ENCODE measurements around the gene PMFBP1. TPM values are rescaled to one million over a fixed set of nuclear protein-coding genes. Genes with fewer than 3 reads are reported as not detected.

PMFBP1 gene
- total and polyA plus RNA-seq, 3 experiments from 2014 or later = 0.09 to 0.15 (median 0.13) TPM

DNA sequence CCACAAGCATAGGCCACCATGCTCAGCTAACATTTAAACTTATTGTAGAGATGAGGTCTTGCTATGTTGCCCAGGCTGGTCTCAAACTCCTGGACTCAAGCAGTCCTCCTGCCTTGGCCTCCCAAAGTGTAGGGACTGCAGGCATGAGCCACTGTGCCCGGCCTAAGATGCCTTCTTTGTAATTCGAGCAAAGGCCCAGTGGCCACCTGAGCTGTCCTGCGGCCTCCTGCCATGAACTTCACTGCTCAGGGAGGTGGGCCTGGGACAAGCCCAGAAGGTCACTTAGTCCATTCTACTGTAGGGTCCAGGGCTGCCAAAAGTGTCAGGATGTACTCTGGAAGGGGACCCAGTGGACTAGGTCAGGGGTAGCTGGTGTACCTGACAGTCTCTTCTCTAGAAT is 47.8 kb downstream of the PMFBP1 start:
- Mint-ChIP-seq H3K36me3 (no peaks in the 10 kb centered on the region), H3K27me3 (no peaks in the 10 kb centered on the region), H3K9me3 (no peaks in the 10 kb centered on the region), H3K27ac (peak overlapping the region in 2 of 8 donors; percentile 38 to 61), H3K4me1 (peaks cover 0 to 3% (median 0%) of the 10 kb centered on the region in 3 donors), H3K4me3 (peak overlapping the region in 1 of 7 donors; percentile 61)
- H3K9me3 ChIP-seq (ENCODE audit: low read length) = no peaks in the 10 kb centered on the region
- DNase-seq = no peak
- CTCF ChIA-PET = interaction anchor here (0.8 to 2.2 kb wide), 7 partner anchors 9 to 45 kb away, joined by 3 to 9 read pairs (median 6); no protein-coding TSS in a partner anchor
- POLR2A ChIA-PET = no interaction called here
- H3K27me3 ChIP-seq (ENCODE audit: insufficient read depth, low read length, poor library complexity, severe bottlenecking) = no peaks in the 10 kb centered on the region
- no peak overlapping the region for H3K4me3 ChIP-seq (ENCODE audit: low read length)
- no peak overlapping the region for H3K27ac ChIP-seq (ENCODE audit: low read depth, low read length)
- no peaks in the 10 kb centered on the region for H3K36me3 ChIP-seq (ENCODE audit: insufficient read depth, low read length)
- H3K4me1 ChIP-seq (ENCODE audit: insufficient read depth, low read length) = no peaks in the 10 kb centered on the region

DNA sequence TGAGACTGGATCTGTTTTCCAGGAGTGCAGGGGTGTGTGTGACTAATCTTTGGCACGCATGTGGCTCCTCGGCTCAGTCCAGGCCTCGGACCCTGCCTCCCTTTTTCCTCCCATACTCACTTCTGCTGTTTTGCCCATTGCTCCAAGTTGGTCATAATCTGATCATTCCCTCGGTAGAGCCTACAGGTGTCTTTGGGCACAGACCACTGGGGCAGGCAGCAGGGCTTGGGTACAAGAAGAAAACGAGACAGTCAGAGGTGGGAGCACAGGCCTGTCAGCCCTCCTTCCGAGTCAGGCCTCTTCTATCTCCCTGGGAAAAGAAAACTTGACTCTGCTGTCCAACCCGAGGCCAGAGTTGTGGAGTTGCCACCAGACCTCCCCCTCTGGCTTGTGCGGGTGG is 48.5 kb downstream of the PMFBP1 start:
- Mint-ChIP-seq H3K27me3 (no peaks in the 10 kb centered on the region), H3K27ac (peak overlapping the region in 1 of 8 donors; percentile 63), H3K4me3 (no peak overlapping the region), H3K36me3 (no peaks in the 10 kb centered on the region), H3K4me1 (peaks cover 0 to 3% (median 0%) of the 10 kb centered on the region in 3 donors), H3K9me3 (no peaks in the 10 kb centered on the region)
- H3K4me3 ChIP-seq (ENCODE audit: low read length) = no peak overlapping the region
- no peaks in the 10 kb centered on the region for H3K4me1 ChIP-seq (ENCODE audit: insufficient read depth, low read length)
- DNase-seq = no peak
- H3K36me3 ChIP-seq (ENCODE audit: insufficient read depth, low read length) = no peaks in the 10 kb centered on the region
- H3K27me3 ChIP-seq (ENCODE audit: insufficient read depth, low read length, poor library complexity, severe bottlenecking) = no peaks in the 10 kb centered on the region
- ChIA-PET CTCF (interaction anchor here (2.2 kb wide), 1 partner anchor 14 kb away, joined by 9 read pairs; no protein-coding TSS in a partner anchor), POLR2A (no interaction called here)
- no peak overlapping the region for H3K27ac ChIP-seq (ENCODE audit: low read depth, low read length)
- H3K9me3 ChIP-seq (ENCODE audit: low read length) = no peaks in the 10 kb centered on the region

DNA sequence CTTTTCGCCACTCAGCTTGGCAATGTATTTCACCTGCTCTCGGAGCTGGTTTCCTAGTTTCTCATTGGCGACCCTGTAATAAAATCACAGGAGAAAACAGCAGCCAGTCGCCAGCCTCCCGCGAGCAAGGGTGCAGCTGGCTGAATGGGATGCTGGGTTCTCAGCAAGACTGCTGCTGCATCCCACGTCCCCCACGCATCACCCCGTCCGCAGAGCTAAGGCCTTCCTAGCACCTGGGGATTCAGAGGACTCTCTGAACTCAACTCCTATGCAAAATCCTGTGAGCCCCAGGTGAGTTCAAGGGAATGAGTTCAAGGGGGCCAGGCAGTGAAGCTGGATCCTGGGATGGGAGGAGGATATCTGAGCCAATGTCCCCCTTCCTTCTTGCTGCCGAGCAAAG is 49.0 kb downstream of the PMFBP1 start:
- ChIA-PET POLR2A (no interaction called here), CTCF (no interaction called here)
- no peak overlapping the region for H3K27ac ChIP-seq (ENCODE audit: low read depth, low read length)
- H3K4me3 ChIP-seq (ENCODE audit: low read length) = no peak overlapping the region
- no peaks in the 10 kb centered on the region for H3K36me3 ChIP-seq (ENCODE audit: insufficient read depth, low read length)
- no peaks in the 10 kb centered on the region for H3K36me3 Mint-ChIP-seq
- H3K4me1 ChIP-seq (ENCODE audit: insufficient read depth, low read length) = no peaks in the 10 kb centered on the region
- DNase-seq = no peak
- H3K4me1 Mint-ChIP-seq = peaks cover 0 to 3% (median 0%) of the 10 kb centered on the region in 3 donors
- no peaks in the 10 kb centered on the region for H3K27me3 ChIP-seq (ENCODE audit: insufficient read depth, low read length, poor library complexity, severe bottlenecking)
- no peaks in the 10 kb centered on the region for H3K9me3 Mint-ChIP-seq
- no peak overlapping the region for H3K4me3 Mint-ChIP-seq
- H3K27me3 Mint-ChIP-seq = no peaks in the 10 kb centered on the region
- peak overlapping the region in 1 of 8 donors; percentile 60 for H3K27ac Mint-ChIP-seq
- no peaks in the 10 kb centered on the region for H3K9me3 ChIP-seq (ENCODE audit: low read length)

DNA sequence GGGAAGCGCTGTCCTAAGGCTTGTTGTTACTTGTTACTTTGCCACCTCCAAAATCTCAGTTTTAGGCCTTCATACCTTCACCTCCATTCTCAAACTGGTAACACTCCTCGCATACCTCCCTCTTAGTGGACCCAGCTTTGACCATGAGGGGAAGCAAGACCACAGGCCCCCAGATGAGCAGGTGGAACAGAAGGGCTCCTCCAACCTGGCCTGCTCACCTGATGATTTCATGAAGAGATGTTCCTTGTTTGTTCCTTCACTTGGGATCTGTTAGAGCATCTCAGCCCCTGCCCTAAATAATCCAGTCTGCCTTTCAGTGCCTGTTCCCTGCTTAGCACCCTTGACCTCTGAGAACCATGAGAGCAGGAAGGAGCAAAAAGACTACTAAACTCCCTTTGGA is 49.6 kb downstream of the PMFBP1 start:
- ChIA-PET POLR2A (no interaction called here), CTCF (interaction anchor here (0.6 kb wide), 1 partner anchor 1985 kb away, joined by 3 read pairs; no protein-coding TSS in a partner anchor)
- H3K4me1 ChIP-seq (ENCODE audit: insufficient read depth, low read length) = no peaks in the 10 kb centered on the region
- H3K36me3 Mint-ChIP-seq = no peaks in the 10 kb centered on the region
- peak overlapping the region in 3 of 8 donors; percentile 3 to 94 (median 19) for H3K27ac Mint-ChIP-seq
- no peak overlapping the region for H3K4me3 Mint-ChIP-seq
- H3K36me3 ChIP-seq (ENCODE audit: insufficient read depth, low read length) = no peaks in the 10 kb centered on the region
- peaks cover 0 to 3% (median 0%) of the 10 kb centered on the region in 3 donors for H3K4me1 Mint-ChIP-seq
- H3K4me3 ChIP-seq (ENCODE audit: low read length) = no peak overlapping the region
- H3K9me3 Mint-ChIP-seq = no peaks in the 10 kb centered on the region
- DNase-seq = no peak
- no peaks in the 10 kb centered on the region for H3K27me3 ChIP-seq (ENCODE audit: insufficient read depth, low read length, poor library complexity, severe bottlenecking)
- no peak overlapping the region for H3K27ac ChIP-seq (ENCODE audit: low read depth, low read length)
- H3K9me3 ChIP-seq (ENCODE audit: low read length) = no peaks in the 10 kb centered on the region
- no peaks in the 10 kb centered on the region for H3K27me3 Mint-ChIP-seq

DNA sequence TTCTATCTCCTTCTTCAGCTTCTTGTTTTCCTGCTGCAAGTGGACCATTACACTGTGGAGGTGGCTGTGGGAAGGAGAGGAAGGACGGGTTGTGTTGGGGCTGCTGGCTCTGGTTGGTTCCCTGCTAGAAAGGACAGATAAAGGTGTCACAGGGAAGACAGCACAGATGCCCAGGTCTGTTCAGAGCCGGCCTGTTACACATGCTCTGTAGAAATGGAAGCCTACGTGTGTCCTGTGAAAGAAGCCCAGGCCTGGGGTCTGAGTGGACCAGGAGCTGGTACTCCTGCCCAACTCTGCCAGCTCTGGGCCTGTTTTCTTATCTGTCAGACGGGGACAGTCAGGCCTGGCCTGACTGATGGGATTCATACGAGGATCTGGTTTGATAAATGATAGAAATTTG is 51.9 kb downstream of the PMFBP1 start:
- Histone ChIP-seq H3K36me3 (ENCODE audit: insufficient read depth, low read length) (no peaks in the 10 kb centered on the region), H3K9me3 (ENCODE audit: low read length) (no peaks in the 10 kb centered on the region), H3K4me3 (ENCODE audit: low read length) (no peak overlapping the region), H3K27ac (ENCODE audit: low read depth, low read length) (no peak overlapping the region), H3K27me3 (ENCODE audit: insufficient read depth, low read length, poor library complexity, severe bottlenecking) (no peaks in the 10 kb centered on the region), H3K4me1 (ENCODE audit: insufficient read depth, low read length) (no peaks in the 10 kb centered on the region)
- H3K9me3 Mint-ChIP-seq = no peaks in the 10 kb centered on the region
- H3K36me3 Mint-ChIP-seq = no peaks in the 10 kb centered on the region
- peaks cover 0 to 3% (median 0%) of the 10 kb centered on the region in 3 donors for H3K4me1 Mint-ChIP-seq
- POLR2A ChIA-PET = no interaction called here
- DNase-seq = no peak
- H3K27me3 Mint-ChIP-seq = no peaks in the 10 kb centered on the region
- no peak overlapping the region for H3K4me3 Mint-ChIP-seq
- H3K27ac Mint-ChIP-seq = no peak overlapping the region
- CTCF ChIA-PET = no interaction called here

DNA sequence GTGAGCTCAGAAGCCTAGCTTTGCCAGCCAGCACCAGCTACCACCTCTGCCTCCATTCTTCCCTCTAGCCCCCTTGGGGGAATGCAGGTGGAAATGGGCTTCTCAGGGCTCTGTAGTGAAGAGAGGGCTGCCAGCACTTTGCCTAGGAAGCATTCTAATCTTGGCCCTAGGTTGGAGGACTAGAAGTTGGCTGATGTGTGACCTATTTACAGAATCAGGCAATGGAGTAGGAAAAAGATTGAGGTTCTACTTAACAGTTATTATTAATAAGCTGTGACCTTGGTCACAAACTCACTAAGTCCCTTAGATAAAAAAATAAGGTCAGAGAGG is 58.4 kb downstream of the PMFBP1 start:
- H3K27ac Mint-ChIP-seq = peak overlapping the region in 1 of 8 donors; percentile 2
- no peak overlapping the region for H3K27ac ChIP-seq (ENCODE audit: low read depth, low read length)
- POLR2A ChIA-PET = no interaction called here

DNA sequence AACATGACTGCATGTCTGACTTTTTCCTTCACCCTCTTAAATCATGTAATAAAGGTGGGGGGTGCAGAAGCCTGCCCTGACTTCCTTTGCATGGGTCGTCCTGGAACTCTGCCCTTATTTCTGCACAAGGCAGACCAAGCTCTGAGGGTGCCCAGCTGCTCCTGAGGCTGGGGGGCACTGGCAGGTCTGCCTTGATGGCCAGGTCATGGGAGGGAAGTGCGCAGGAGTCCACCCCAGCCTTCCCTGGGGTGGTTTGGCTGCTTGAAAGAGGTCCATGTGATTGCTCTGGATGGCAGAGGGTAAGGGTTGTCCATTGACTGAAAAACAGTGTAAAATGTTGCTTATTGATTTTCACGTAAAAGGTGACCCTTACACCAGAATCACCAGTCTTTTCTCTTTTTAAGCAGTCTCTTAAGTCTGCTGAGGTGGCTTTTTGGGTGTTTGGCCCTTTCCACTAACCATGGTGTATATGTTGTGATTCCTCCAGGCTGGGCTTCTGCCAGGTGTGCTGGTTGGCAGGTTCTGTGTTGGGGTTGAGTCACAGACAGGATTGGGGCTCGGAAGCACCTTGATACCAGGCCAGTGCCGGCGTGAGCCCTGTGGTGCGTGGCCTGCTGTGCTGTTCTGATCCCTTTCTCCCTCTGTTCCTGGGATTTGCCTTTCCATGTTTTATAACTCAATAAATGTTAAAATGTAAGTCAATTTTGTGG is 58.9 kb downstream of the PMFBP1 start:
- no peak overlapping the region for H3K27ac Mint-ChIP-seq
- H3K9me3 Mint-ChIP-seq = no peaks in the 10 kb centered on the region
- no peak for DNase-seq
- H3K36me3 Mint-ChIP-seq = peaks cover 4 to 56% (median 23%) of the 10 kb centered on the region in 3 donors
- ChIA-PET POLR2A (no interaction called here), CTCF (interaction anchor here (1.8 kb wide), 1 partner anchor 12 kb away, joined by 6 read pairs; no protein-coding TSS in a partner anchor)
- Histone ChIP-seq H3K4me1 (ENCODE audit: insufficient read depth, low read length) (no peaks in the 10 kb centered on the region), H3K4me3 (ENCODE audit: low read length) (no peak overlapping the region), H3K27ac (ENCODE audit: low read depth, low read length) (no peak overlapping the region), H3K36me3 (ENCODE audit: insufficient read depth, low read length) (peaks cover 43% of the 10 kb centered on the region), H3K27me3 (ENCODE audit: insufficient read depth, low read length, poor library complexity, severe bottlenecking) (no peaks in the 10 kb centered on the region), H3K9me3 (ENCODE audit: low read length) (no peaks in the 10 kb centered on the region)
- no peaks in the 10 kb centered on the region for H3K4me1 Mint-ChIP-seq
- H3K27me3 Mint-ChIP-seq = no peaks in the 10 kb centered on the region
- H3K4me3 Mint-ChIP-seq = no peak overlapping the region

More for the DNA sequence above, 58.4 kb downstream of the PMFBP1 start:
- no peaks in the 10 kb centered on the region for H3K4me1 ChIP-seq (ENCODE audit: insufficient read depth, low read length)
- H3K27me3 ChIP-seq (ENCODE audit: insufficient read depth, low read length, poor library complexity, severe bottlenecking) = no peaks in the 10 kb centered on the region
- no peaks in the 10 kb centered on the region for H3K4me1 Mint-ChIP-seq
- peaks cover 38% of the 10 kb centered on the region for H3K36me3 ChIP-seq (ENCODE audit: insufficient read depth, low read length)
- H3K9me3 ChIP-seq (ENCODE audit: low read length) = no peaks in the 10 kb centered on the region
- DNase-seq = no peak
- H3K9me3 Mint-ChIP-seq = no peaks in the 10 kb centered on the region
- no peak overlapping the region for H3K4me3 Mint-ChIP-seq
- peaks cover 4 to 51% (median 21%) of the 10 kb centered on the region in 3 donors for H3K36me3 Mint-ChIP-seq
- CTCF ChIA-PET = interaction anchor here (1.8 kb wide), 1 partner anchor 11 kb away, joined by 6 read pairs; no protein-coding TSS in a partner anchor
- H3K27me3 Mint-ChIP-seq = no peaks in the 10 kb centered on the region
- H3K4me3 ChIP-seq (ENCODE audit: low read length) = no peak overlapping the region

DNA sequence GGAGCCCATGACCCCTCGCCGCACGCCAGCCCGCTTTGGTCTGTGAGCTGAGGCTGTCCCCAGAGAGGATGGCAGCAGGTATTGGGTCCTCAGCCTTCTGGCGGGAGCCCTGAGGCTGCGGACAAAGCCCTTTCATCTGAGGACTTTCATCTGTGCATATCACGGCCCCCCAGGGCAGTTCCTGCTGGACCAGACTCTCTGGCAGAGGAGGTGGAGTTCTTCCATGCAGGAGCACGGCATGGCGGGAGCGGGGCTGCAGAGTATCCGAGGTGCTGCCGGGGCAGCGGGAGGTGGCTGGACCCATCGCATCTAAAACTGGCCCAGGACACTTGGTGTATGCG is 59.5 kb downstream of the PMFBP1 start:
- Mint-ChIP-seq H3K27me3 (no peaks in the 10 kb centered on the region), H3K9me3 (no peaks in the 10 kb centered on the region), H3K4me3 (no peak overlapping the region), H3K36me3 (peaks cover 6 to 62% (median 27%) of the 10 kb centered on the region in 3 donors), H3K27ac (no peak overlapping the region), H3K4me1 (no peaks in the 10 kb centered on the region)
- no peaks in the 10 kb centered on the region for H3K27me3 ChIP-seq (ENCODE audit: insufficient read depth, low read length, poor library complexity, severe bottlenecking)
- POLR2A ChIA-PET = no interaction called here
- H3K9me3 ChIP-seq (ENCODE audit: low read length) = no peaks in the 10 kb centered on the region
- H3K36me3 ChIP-seq (ENCODE audit: insufficient read depth, low read length) = peaks cover 45% of the 10 kb centered on the region
- CTCF ChIA-PET = interaction anchor here (1.8 kb wide), 1 partner anchor 12 kb away, joined by 6 read pairs; no protein-coding TSS in a partner anchor
- H3K4me3 ChIP-seq (ENCODE audit: low read length) = no peak overlapping the region
- no peaks in the 10 kb centered on the region for H3K4me1 ChIP-seq (ENCODE audit: insufficient read depth, low read length)
- H3K27ac ChIP-seq (ENCODE audit: low read depth, low read length) = no peak overlapping the region
- no peak for DNase-seq

All from CD8-positive, alpha-beta memory T cell (primary cell).